Stimulated activated CD4-positive, alpha-beta T cell treated with anti-CD3 and anti-CD28 coated beads, Interleukin-15, amount 100 ng/mL, for 24 hours (primary cell): ENCODE data around the gene PCBP2.
A peak's percentile ranks its signal among the peaks of the same experiment; 100 is the strongest.

ENCODE experiments used
- DNase-seq: peaks from one replicate; pipeline ENCODE4 v3.0.0-alpha.2; 2020

Gene PCBP2

DNA sequence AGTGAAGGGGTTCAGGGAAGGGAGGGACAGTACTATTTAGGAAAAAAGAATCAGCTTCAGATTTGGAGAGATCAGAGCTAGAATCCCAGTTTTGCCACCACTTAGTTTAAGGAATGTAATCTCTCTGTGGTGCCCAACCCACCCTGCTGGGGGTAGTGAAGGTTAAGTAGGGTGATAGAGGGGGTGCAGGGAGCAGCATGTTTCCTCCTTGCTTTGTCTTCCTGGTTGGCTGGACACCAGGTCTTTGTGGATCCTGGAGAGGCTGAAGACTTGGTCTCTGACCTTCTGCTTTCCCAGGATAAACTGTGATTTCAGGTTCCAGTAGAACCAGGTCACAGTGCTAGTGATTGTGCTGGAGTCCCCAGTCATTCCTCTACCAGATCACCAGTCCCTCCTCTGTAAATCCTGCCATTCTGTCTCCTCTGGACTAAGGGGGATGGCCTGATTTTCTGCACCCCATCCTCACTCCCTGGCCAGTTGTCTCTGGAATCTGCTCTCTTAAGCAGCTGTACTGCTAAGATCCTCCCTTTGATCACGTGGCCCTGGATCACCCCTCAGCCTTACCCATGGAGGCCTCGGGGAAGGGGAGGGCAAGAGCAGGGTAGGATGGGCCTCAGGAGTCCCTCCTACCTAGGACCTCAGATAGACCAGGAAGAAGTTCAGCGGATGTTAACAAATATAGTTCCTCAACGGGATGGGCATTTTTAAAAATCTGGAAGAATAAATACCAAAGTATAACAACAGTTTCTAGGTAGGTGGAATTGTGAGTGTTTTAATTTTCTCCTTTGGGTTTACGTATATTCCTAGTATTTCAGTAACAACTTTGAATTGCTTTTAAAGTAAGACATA lies 44.2 kb downstream of the PCBP2 start:
- no peak for DNase-seq

DNA sequence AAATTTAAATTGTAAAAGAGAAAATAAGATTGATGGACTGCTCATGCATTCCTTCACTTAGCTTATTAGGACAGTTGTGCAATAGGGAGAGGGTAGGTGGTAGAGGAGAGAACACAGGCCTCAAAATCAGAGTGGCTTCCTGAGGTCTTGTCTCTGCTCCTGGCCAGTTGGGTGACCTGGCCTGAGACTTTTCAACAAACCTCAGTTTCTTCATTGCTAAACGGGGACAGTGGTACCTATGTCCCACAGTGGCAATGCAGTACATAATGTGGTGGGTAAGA lies 44.8 kb downstream of the PCBP2 start:
- DNase-seq = no peak

DNA sequence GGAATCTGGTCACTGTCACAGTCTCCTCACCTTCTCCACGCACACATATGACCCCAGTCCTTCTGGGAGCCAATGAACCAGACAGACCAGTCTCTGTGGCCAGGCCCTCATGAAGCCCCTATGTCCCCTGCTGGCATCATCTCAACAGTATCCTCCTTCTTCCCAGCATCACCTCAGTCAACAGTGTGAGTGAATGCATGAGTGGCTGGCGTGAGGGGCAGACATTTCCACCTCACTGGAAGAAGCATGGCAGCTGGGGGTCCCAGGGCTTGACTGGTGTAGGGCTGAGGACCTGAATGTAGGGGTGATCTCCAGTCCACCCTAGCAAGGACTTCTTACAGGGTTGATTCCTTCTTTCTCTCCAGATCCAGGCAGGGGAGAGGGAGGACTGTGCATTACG lies 45.6 kb downstream of the PCBP2 start:
- DNase-seq = no peak

DNA sequence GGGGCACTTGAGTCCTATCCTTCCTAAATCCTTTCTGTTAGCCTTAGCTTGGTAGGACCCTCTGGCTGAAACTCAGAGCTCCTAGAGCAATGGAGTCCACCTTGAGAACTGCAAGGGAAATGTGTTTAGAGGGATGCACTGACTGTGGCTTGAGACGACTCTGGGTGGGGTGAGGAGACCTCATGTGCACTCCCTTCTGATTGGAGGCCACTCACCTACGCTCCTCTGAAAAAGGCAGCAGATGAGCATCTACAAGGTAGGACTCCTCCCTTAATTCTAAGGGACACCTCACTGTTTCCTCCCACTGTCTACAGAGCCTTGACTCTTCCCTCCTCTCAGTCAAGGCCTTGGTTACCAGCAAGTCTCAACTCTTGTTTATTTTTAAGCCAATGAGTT lies 46.3 kb downstream of the PCBP2 start:
- DNase-seq = no peak

DNA sequence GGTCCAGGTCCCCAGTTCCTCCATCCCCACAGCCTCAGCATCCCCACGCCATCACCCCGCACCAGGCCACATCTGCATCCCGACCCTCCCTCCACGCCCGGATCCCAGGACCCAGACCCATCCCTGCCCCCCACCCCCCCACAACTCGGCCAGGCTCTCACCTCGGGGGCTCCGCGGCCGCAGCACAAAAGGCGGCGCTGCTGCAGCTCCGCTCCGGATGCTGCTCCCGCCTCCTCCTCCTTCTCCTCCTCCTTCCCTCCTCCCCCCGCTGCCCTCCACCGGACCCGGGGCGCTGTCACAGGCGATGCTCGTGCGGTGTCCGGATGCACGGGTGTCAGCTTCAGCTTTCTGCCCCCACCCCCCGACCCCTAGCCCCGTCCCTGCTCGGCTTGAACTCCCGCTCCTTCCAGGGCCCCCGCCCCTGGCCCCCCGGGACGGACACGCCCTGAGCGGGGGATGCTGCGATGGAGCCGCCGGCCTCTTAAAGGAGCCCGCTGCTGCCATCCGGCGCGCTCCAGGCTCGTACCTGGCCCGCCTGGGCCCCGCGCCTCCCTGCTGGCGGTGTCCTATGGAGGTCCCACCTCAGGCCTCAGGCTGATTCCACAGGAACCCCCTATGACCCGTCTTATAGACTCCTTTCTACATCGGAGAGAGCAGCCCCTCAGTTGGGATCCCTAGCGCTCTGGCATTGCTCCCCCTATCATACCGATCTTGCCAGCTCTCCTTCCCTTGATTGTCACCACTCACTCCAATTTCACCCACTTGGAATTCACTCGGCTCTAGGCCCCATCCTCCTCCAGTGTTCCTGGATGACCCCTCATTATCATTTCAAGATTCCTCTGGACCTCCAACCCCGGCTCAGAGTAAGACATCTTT lies 47.6 kb downstream of the PCBP2 start, which contains the start of gene MAP3K12:
Gene MAP3K12 (minus strand): TSS at position 193 of the 876 bp plus-strand sequence. CDS start 12,067 bp downstream, outside the sequence.
- DNase-seq = peak; percentile 78

DNA sequence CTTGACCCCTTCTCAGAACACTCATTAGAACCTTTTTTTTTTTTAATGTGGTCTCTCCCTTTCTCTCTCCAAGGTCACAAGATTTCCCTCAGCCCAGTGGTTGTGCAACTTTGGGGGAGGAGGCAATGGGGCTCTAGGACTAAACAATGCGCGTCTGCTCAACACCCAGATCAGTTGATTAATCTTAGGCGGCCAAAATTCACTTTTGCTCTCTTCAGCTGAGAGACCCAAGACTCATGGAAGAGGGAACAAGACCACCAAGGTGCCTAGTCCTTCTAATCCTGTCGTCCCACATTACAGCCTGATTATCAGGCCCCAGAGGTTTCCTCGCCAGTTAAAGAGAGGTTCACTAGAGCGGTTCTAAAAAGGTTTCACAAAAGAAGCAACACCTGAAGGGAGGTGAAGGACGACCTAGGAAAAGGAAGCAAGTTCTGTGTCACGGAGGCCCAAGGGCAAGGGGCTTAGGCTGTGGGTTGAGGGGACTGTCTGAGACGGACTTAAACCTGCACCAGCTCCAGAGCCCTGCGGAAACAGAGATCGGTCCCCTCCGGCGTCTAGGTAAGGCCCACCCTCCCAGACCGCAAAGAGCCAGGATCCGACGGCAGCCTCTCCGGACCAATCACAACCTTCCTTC lies 48.4 kb downstream of the PCBP2 start:
- no peak for DNase-seq

DNA sequence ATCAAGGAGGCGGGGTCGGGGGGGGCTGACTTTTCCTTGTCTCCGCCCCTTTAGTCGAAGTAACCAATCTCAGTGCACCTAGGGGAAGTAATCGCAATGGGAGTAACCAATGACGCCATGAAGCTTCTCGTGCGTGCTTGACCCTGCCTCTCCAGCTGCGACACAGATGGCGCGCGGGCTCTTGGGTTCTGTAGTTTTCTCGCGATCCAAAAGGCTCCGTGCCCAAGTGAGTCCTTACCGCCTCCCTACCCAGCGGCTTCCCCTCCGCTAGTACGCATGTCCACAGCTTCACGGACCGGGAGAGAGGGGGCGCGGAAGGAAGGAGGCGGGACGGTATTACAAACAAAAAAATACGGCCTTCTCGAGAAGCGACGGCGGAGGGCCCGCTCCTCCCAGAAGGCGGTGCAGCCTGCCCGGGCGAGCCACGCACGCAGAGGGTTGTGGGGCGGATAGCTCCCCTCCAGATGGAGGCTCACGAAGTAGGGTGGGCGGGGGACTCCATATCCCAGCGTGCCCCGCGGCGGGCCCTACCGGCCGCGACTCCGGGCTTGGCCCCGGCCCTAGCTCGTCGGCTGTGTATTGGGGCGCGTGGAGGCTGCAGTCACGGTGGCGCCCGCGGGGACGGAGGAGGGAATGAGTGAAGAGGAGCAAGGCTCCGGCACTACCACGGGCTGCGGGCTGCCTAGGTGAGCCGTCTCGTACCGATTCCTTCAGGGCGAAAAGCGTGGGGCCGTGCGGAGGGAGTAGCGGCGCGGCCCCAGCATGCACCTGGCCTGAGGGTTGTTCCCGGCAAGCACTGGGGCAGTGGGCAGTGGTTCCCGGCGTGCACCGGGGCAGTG lies 49.1 kb downstream of the PCBP2 start, which contains the start of gene TARBP2:
Gene TARBP2 (plus strand): TSS at position 508 of the 839 bp plus-strand sequence. CDS start 126 bp downstream, at position 634.
- peak; percentile 99 for DNase-seq

DNA sequence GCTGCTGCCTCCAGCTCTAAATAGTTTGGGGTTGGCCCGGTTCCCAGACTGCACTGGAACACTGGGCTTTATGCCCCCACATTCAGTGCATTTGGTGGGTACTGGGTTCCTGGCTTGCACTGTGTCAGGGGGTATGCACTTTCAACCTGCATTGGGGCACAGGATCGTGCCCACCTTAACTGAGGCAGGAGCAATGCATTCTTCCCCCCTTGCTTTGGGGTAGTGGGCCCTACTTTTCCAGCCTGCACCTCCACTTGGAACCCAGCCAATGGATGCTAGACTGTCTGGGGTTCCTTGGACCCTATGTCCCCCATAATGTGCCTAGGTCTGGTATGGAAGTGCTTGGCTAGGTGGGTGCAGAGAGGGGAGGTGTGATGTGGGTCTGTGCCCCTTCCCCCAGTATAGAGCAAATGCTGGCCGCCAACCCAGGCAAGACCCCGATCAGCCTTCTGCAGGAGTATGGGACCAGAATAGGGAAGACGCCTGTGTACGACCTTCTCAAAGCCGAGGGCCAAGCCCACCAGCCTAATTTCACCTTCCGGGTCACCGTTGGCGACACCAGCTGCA lies 49.8 kb downstream of the PCBP2 start:
- DNase-seq = no peak

DNA sequence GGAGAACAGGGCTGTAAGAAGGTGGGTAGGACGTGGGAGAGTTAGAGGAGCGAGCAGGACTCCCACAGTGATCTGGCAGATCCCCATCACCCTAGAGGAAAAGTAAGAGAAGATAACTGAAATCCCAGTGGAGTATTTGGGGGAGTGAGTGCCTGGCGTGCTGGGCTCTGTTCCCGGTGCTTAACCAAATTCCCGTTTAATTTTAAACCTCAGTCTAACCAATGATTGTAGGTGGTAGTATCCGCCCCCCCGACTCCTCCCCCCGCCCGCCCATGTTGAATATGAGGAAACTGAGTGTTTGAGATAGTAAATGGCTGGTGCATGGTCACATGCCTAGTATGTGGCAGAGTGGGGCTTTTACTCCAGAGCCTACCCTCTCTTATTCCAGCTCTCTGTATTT lies 50.4 kb downstream of the PCBP2 start:
- no peak for DNase-seq

DNA sequence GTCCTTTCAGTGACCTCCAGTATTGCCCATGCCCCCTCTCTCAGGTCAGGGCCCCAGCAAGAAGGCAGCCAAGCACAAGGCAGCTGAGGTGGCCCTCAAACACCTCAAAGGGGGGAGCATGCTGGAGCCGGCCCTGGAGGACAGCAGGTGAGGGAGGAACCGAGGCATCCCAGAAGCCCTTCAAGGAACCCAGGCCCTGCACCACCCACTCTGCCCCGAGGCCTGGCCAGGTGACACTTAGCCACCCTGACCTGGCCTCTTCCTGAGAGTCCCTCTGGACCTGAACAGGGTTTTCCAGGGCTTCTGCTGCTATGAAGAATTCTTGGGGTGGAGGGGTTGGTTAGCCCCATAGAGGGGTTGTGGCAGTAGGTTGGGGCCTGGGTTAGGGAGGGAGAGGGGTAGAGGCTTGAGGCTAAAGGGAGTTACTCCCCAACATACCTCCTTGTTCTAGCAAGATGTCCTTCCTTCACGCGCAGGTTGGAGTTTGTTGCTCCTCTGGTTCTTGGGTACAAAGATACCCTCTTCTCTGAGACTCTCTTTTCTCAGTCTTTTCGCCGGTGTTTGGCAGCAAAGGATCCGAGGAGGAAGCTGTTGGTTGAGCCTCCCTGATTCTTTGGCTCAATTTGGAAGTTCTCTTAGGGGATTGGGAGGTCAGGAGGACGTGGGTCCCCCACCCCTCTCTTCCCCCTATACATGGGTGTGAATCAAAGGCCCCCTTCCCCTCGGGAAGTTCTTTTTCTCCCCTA lies 51.3 kb downstream of the PCBP2 start:
- no peak for DNase-seq

DNA sequence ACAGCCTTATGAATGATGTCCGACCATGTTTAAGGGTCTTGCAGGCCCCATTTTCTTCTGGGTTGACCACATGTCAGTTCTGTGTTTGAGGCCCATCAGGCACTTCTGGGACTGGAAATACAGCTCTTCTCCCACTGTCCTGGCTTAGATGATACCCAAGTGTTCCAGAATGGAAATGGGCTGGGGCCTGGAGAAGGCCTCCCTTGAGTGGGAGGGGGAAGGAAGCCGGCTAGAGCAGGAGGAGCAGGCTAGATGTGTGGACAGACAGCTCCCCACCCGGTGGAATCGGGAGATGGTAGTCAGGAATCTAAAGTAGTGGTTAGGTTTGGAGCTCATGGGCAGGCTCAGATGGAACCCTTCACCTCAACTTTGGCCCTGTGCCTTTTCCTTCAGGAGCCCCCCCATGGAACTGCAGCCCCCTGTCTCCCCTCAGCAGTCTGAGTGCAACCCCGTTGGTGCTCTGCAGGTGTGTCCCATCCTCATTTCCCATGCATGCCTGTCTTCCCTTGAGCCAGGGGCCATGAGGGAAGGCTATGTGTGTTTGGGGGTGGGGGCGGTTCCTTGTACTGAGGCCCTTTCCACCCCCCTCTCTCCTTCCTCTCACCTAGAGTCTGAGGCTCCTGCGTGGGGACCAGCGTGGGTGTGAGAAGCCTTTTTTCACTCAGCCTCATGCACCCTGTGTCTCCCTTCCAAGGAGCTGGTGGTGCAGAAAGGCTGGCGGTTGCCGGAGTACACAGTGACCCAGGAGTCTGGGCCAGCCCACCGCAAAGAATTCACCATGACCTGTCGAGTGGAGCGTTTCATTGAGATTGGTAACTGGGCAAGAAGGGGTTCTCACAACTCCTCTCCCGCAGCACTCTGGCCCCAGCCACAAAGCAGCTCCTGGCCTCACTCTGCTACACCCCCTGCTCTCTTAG lies 52.4 kb downstream of the PCBP2 start:
- DNase-seq = no peak

DNA sequence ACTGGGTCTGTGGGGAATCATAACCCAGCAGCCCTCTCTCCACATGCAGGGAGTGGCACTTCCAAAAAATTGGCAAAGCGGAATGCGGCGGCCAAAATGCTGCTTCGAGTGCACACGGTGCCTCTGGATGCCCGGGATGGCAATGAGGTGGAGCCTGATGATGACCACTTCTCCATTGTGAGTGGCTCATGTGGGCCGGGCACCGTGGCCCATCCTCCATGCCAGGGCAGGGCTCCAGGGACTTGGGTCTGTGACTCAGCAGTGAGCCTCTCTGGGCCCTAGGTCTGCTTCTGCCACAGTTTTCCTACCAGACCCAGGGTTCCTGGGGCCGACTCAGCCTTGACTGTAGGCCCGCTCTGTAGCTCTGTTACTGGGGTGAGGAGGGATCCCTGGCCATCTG lies 53.2 kb downstream of the PCBP2 start:
- DNase-seq = no peak

DNA sequence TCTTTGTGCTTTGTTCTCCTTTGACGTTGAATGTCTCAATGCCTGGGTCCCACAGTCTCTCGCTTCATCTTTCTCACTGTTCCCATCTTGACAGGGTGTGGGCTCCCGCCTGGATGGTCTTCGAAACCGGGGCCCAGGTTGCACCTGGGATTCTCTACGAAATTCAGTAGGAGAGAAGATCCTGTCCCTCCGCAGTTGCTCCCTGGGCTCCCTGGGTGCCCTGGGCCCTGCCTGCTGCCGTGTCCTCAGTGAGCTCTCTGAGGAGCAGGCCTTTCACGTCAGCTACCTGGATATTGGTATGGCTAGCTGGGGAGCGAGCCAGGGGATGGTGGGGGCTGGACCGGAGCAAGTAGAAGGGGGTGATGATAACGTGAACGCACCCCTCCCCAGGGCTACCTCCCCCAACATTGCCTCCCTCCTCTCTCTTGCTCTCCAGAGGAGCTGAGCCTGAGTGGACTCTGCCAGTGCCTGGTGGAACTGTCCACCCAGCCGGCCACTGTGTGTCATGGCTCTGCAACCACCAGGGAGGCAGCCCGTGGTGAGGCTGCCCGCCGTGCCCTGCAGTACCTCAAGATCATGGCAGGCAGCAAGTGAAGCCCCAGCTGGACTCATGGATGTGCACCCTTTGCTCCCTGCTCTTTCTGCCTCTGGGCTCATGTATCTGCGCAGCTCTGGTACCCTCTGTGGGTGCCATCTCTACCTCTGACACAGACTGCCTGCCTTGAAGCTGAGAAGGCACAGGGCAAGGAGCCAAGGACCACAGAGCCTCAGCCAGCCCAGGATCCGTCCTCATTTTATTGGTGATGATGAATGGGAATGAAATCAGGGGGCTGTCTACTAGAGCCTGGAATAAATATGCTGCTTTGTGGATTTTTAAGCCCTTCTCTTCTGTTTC lies 53.9 kb downstream of the PCBP2 start:
- DNase-seq = no peak

DNA sequence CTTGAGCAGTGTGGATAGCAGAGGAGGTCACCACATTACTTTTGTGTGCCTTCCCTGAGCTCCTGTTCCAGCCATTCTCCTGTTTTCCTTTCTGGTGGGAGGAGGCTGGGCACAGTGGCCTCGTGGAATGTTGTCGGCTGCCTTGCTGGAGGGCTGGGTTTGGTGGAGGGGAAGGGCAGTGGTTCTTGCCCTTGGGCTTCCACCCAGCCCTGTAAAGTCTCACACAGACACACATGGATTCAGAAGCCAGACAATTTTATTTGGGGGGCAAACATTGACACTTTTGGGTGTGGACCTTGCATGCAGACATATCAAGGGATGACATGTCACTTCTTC lies 54.5 kb downstream of the PCBP2 start:
- DNase-seq = no peak

DNA sequence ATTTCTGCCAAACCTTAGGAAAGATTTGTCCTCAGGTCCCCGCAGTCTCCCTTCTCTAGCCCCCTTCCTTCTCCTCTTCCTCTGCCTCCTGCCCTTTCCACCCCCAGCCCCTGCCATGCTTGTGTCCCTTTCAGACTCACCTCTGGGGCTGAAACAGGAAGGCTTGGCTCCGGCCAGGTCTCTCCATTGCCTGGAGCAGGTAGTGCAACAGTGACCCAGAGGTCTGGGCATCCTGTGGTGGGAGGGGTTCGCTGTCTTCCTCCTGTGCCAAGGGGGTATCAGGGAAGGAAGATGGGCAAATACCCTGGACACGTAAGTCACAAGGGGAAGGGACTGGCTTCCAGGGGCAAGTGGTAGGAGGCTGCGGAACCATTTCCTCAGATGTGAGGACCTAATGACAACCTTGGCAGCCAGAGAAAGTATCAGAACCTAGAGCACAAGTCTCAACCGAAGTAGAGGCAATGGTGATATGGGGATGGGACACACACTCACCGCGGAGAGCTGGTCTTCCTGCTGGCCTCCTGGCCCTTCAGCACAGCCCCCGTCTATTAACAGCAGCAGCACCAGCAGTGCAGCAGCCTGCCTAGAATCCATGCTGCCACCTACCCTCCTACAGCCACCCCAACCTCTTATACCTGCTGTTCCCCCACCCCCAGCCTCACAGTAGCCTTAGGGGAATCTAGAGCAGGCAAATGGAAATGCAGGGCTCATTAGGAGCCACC lies 55.1 kb downstream of the PCBP2 start, which contains the start of gene NPFF:
Gene NPFF (minus strand): TSS at position 604 of the 722 bp plus-strand sequence. CDS start 10 bp downstream, at position 594.
- DNase-seq = no peak

DNA sequence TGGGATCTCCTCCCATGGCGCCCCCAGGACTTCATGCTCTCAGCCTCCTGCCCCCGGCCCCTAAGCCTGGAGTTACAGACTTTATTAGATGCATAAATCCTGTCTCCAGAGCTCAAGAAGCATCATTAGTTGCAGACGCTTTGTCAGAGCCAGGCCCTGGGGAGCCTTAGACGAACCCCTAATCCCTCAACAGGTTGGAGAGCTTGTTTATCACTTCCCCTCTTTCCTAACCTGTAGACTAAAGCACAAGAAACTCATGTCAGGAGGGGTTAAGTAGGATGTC lies 55.6 kb downstream of the PCBP2 start:
- no peak for DNase-seq

DNA sequence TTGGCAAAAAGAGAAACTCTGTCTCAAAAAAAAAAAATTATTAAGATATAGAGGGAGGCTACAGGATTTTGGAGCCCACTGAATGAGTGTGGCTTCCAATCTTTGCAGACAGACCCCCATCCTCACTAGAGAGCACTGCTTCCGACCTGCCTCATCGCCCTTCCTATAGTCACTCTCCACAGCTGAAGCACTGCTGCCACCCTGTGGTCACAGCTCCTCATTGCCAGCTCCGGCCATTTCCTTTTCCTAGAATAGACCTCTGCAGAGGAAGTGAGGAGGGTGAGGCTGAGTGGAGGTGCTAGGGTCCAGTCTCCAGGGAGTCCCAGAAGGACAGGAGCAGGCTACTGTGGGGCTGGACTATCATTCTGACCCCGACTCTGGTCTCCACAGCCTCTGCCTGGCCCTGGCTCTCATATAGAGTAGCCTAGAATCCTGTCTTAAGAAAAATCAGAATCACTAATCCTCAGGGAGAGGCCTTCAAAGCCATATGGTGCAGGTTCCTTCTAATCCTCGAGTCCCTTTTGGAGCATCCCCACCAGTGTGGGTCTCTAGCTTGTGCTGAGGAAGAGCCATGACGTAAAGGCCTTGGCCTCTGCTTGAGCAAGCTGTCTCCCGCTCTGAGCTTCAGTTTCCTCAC lies 56.8 kb downstream of the PCBP2 start:
- peak; percentile 88 for DNase-seq

DNA sequence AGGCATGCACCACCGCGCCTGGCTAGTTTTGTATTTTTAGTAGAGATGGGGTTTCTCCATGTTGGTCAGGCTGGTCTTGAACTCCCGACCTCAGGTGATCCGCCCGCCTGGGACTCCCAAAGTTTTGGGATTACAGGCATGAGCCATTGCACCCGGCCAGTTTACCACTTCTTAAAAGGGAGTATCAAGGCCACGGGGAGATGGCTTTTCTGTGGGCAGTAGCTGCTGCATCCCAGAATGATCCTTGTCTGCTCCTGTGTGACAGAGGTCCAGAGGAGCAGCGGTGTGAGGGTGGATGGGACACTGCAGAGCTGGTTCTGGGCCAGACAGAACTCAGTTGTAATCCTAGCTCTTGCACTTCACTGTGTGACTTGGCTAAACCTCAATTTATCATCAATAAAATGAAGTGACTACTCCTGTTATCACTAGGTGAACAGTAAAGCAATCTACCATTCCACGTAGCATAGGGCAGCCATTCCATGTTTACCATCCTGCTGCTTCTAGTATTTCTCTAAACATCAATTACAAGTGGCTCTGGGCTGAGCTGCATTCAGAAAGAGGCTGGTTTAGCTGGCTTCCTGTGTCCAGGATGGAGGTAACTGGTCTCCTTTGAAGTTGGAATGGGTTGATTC lies 58.4 kb downstream of the PCBP2 start:
- DNase-seq = no peak
